ENCODE measurements around the gene KRT1. TPM values are rescaled to one million over a fixed set of nuclear protein-coding genes. Genes with fewer than 3 reads are reported as not detected.

Gene KRT1
- total and polyA plus RNA-seq, 10 of the 15 experiments (the other 5 are each of a cell fraction or from before 2014, with no cell fraction given), result not detected

DNA sequence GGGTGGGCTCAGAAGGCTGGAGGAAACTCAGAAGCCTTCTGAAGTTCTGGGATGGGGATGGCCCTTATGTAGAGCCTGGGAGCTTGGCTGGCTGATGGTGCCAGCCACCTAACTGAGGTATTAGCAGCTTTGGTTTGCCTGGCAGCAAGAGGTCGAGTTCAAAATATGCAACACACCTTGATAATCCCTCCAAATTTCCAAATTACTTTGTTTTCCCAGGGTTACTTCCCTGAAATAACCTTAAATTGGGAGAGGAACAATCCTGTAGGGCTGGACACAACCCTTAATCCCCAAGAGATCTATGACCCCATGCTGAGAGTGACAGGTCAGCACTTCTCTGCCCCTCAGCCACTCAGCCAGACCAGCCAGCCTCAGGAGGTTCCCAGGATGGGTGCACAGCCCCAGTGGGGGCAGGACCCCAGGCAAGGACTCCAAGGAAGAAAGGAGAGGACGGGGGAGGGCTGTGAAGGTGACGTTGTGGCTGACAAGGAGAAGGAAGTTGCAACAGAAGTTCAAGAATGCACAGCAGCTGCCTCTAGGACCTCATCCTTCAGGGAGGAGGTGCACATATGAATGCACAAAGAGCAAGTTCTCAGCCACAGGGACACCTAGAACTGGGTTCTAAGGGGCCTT lies 41.7 kb upstream of the KRT1 start:
- RAD21 ChIA-PET (ENCODE audit: unreplicated experiment), result no interaction called here
- 0% methylated on average over 3 of the region's 3 CpGs for WGBS (ENCODE audit: insufficient coverage, insufficient replicate concordance, low lambda C conversion rate, missing lambda C conversion rate)
- H4K20me1 ChIP-seq (ENCODE audit: control insufficient read depth, insufficient read depth), result no peaks in the 10 kb centered on the region; the same call in 1 of the 2 replicates
- POLR2A ChIA-PET, result no interaction called here
- in situ Hi-C loops (cut with MboI) (no loop called here), intact Hi-C loops (cut with micrococcal nuclease; ENCODE audit: unreplicated experiment) (no loop called here)
- no peaks in the 10 kb centered on the region for H3K4me1 ChIP-seq (ENCODE audit: control insufficient read depth, insufficient read depth, low read length)
- H3K4me3 ChIP-seq, result no peak overlapping the region
- TF ChIP-seq, protein P1, sequence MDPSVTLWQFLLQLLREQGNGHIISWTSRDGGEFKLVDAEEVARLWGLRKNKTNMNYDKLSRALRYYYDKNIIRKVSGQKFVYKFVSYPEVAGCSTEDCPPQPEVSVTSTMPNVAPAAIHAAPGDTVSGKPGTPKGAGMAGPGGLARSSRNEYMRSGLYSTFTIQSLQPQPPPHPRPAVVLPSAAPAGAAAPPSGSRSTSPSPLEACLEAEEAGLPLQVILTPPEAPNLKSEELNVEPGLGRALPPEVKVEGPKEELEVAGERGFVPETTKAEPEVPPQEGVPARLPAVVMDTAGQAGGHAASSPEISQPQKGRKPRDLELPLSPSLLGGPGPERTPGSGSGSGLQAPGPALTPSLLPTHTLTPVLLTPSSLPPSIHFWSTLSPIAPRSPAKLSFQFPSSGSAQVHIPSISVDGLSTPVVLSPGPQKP (IDR thresholded peaks at IDR 0.05; ENCODE audit: low read depth, low read length), result no peak
- no peak for TF ChIP-seq PML (IDR thresholded peaks at IDR 0.05; ENCODE audit: low read length)
- TF ChIP-seq BMI1 (IDR thresholded peaks at IDR 0.05; ENCODE audit: borderline replicate concordance), result no peak
- TF ChIP-seq SUPT20H (IDR thresholded peaks at IDR 0.05; ENCODE audit: borderline replicate concordance, control insufficient read depth, low read depth, low read length), result no peak
- no peak for TF ChIP-seq FOXK2 (IDR thresholded peaks at IDR 0.05)
- H3K79me2 ChIP-seq (ENCODE audit: control insufficient read depth, insufficient read depth, low read length), result no peaks in the 10 kb centered on the region
- H2AFZ ChIP-seq (ENCODE audit: control insufficient read depth, low read depth, low read length), result no peak overlapping the region
- CTCF ChIA-PET, result no interaction called here
- no peaks in the 10 kb centered on the region for H3K9me3 ChIP-seq (replicated peaks; ENCODE audit: control insufficient read depth, insufficient read depth, low read length)
- no peak overlapping the region for H3K9ac ChIP-seq (ENCODE audit: control insufficient read depth, insufficient read depth, low read length)
- BruUV-seq (replicated peaks), result no TSS peak
- H3K27me3 ChIP-seq (replicated peaks in 1 of 2; ENCODE audit: control insufficient read depth in 2 of 2, insufficient read depth in 2 of 2, low read length in 1 of 2), result peaks cover 0 to 2% of the 10 kb centered on the region in 2 experiments; a peak in 2 of 4 replicates
- ATAC-seq, result no peak
- no peak for FAIRE-seq
- no peaks in the 10 kb centered on the region for H3K36me3 ChIP-seq (ENCODE audit: control insufficient read depth in 2 of 2, insufficient read depth in 2 of 2, low read length in 1 of 2)
- SMC1A ChIA-PET (ENCODE audit: uncharacterized antibody, unreplicated experiment), result no interaction called here
- no peak overlapping the region for H3K27ac ChIP-seq (ENCODE audit: control insufficient read depth, insufficient read depth)
- no peak for DNase-seq (ENCODE audit: low read depth, low spot score)
- H3K4me2 ChIP-seq (ENCODE audit: control insufficient read depth, insufficient read depth), result no peak overlapping the region

DNA sequence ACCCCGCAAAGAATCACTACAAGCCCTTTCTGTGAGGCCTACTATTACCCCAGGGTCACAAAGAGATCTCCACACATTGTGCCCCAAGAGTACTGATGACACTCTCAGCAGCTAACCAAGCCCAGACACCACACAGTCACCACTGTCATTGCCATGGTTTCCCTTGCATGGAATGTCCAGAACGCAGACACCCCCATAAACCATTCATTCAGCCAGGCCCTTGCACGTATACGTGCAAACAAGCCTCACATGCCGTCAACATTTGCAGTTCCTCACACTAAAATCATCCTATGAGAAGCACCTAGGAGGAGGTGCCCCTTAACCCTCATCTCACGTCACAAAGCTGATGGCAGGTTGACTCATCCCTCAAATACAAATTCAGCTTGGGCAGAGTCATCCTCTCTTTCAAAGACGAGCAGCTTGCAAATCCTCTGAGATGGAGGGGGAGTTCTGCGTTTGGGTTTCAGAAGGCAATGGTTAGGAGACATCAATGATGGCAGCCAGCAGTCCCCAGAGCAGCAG lies 40.2 kb upstream of the KRT1 start:
- in situ Hi-C loops (cut with MboI), result no loop called here
- SMC1A ChIA-PET (ENCODE audit: uncharacterized antibody, unreplicated experiment), result no interaction called here
- Histone ChIP-seq H3K36me3 (ENCODE audit: control insufficient read depth in 2 of 2, insufficient read depth in 2 of 2, low read length in 1 of 2) (no peaks in the 10 kb centered on the region), H3K79me2 (ENCODE audit: control insufficient read depth, insufficient read depth, low read length) (no peaks in the 10 kb centered on the region), H2AFZ (ENCODE audit: control insufficient read depth, low read depth, low read length) (no peak overlapping the region), H3K9me3 (replicated peaks; ENCODE audit: control insufficient read depth, insufficient read depth, low read length) (no peaks in the 10 kb centered on the region), H3K4me3 (no peak overlapping the region), H3K27ac (ENCODE audit: control insufficient read depth, insufficient read depth) (no peak overlapping the region), H3K9ac (ENCODE audit: control insufficient read depth, insufficient read depth, low read length) (no peak overlapping the region), H3K4me2 (ENCODE audit: control insufficient read depth, insufficient read depth) (no peak overlapping the region), H4K20me1 (ENCODE audit: control insufficient read depth, insufficient read depth) (no peaks in the 10 kb centered on the region; the same call in 1 of the 2 replicates), H3K4me1 (ENCODE audit: control insufficient read depth, insufficient read depth, low read length) (no peaks in the 10 kb centered on the region), H3K27me3 (replicated peaks in 1 of 2; ENCODE audit: control insufficient read depth in 2 of 2, insufficient read depth in 2 of 2, low read length in 1 of 2) (peaks cover 0 to 2% of the 10 kb centered on the region in 2 experiments; a peak in 2 of 4 replicates)
- DNase-seq (ENCODE audit: low read depth, low spot score), result no peak
- POLR2A ChIA-PET, result no interaction called here
- no TSS peak for BruUV-seq (replicated peaks)
- CTCF ChIA-PET, result no interaction called here
- ATAC-seq, result no peak
- 33% methylated on average over 8 of the region's 8 CpGs for WGBS (ENCODE audit: insufficient coverage, insufficient replicate concordance, low lambda C conversion rate, missing lambda C conversion rate)
- FAIRE-seq, result no peak
- RAD21 ChIA-PET (ENCODE audit: unreplicated experiment), result no interaction called here
- intact Hi-C loops (cut with micrococcal nuclease; ENCODE audit: unreplicated experiment), result no loop called here
- TF ChIP-seq, protein P1 (IDR thresholded peaks at IDR 0.05; ENCODE audit: low read depth, low read length), result no peak
- TF ChIP-seq NR2C1 (IDR thresholded peaks at IDR 0.05) (no peak), EP300 (IDR thresholded peaks at IDR 0.05; ENCODE audit: borderline replicate concordance in 1 of 2, control insufficient read depth in 1 of 2, low read depth in 2 of 2, low read length in 2 of 2) (no peak), RUNX3 (IDR thresholded peaks at IDR 0.05; ENCODE audit: low read length) (no peak), CEBPB (IDR thresholded peaks at IDR 0.05; ENCODE audit: borderline replicate concordance in 1 of 2, low read depth in 2 of 2, low read length in 2 of 2) (no peak), MEF2B (IDR thresholded peaks at IDR 0.05; ENCODE audit: partially characterized antibody, poor library complexity, severe bottlenecking) (no peak), STAT1 (conservative IDR thresholded peaks at IDR 0.05) (no peak), ETV6 (conservative IDR thresholded peaks at IDR 0.05 in 1 of 2, IDR thresholded peaks at IDR 0.05 in 1 of 2; ENCODE audit: borderline replicate concordance in 1 of 2, low read depth in 1 of 2) (no peak)
- TF ChIP-seq, protein P2, sequence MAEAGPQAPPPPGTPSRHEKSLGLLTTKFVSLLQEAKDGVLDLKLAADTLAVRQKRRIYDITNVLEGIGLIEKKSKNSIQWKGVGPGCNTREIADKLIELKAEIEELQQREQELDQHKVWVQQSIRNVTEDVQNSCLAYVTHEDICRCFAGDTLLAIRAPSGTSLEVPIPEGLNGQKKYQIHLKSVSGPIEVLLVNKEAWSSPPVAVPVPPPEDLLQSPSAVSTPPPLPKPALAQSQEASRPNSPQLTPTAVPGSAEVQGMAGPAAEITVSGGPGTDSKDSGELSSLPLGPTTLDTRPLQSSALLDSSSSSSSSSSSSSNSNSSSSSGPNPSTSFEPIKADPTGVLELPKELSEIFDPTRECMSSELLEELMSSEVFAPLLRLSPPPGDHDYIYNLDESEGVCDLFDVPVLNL (IDR thresholded peaks at IDR 0.05; ENCODE audit: low read depth, low read length), result no peak

All from GM12878 (cell line).